Superior temporal gyrus (tissue), 1 donor: ENCODE data around the gene RFC2.
A peak's percentile ranks its signal among the peaks of the same experiment; 100 is the strongest.
"Not testable (repeated sequence)": the region's sequence is repeated elsewhere in the genome, so short reads cannot be mapped to it uniquely, and the experiment has no call there.

Experiments used
- DNase-seq: peaks from one replicate; pipeline ENCODE4 v3.0.0-alpha.2; 2016; ENCODE audit errors: extremely low spot score

RFC2 gene

GRCh38 chr7:74283858-74284447, 29.8 kb upstream of the RFC2 start:
- DNase-seq: peak; percentile 67

GRCh38 chr7:74282748-74283459, 28.7 kb upstream of the RFC2 start:
- no peak for DNase-seq

GRCh38 chr7:74280985-74281384, 26.8 kb upstream of the RFC2 start:
- no peak for DNase-seq

GRCh38 chr7:74277636-74278035, 23.4 kb upstream of the RFC2 start:
- DNase-seq: no peak

- DNase-seq: no peak
Measured at GRCh38 chr7:74275401-74275881, 21.2 kb upstream of the RFC2 start.

GRCh38 chr7:74272305-74273038, 18.3 kb upstream of the RFC2 start:
- no peak for DNase-seq

- no peak for DNase-seq
Measured at GRCh38 chr7:74271742-74272141, 17.5 kb upstream of the RFC2 start.

- DNase-seq: peak; percentile 82
Measured at GRCh38 chr7:74269757-74270277, 15.6 kb upstream of the RFC2 start.

GRCh38 chr7:74267756-74268565, 13.8 kb upstream of the RFC2 start:
- no peak for DNase-seq

- DNase-seq: no peak
Measured at GRCh38 chr7:74266191-74266963, 12.2 kb upstream of the RFC2 start.

- DNase-seq: no peak
Measured at GRCh38 chr7:74263399-74264120, 9.4 kb upstream of the RFC2 start.

GRCh38 chr7:74262639-74263398, 8.6 kb upstream of the RFC2 start:
- no peak for DNase-seq

GRCh38 chr7:74258639-74259038, 4.4 kb upstream of the RFC2 start:
- no peak for DNase-seq

GRCh38 chr7:74256491-74257408, 2.6 kb upstream of the RFC2 start:
- DNase-seq: no peak

- DNase-seq: not testable (repeated sequence)
Measured at GRCh38 chr7:74255461-74255860, 1.3 kb upstream of the RFC2 start.

- no peak for DNase-seq
Measured at GRCh38 chr7:74254858-74255379, 720 bp upstream of the RFC2 start.

GRCh38 chr7:74253835-74254128, 417 bp downstream of the RFC2 start:
- no peak for DNase-seq

- no peak for DNase-seq
Measured at GRCh38 chr7:74253331-74253730, 868 bp downstream of the RFC2 start.
